IPS-18c (cell line): ENCODE data around the gene LY9.

ENCODE experiments used
- H3K4me3 ChIP-seq: 2 replicates; pipeline ENCODE4 v1.7.0; 2013; ENCODE audit warnings: low read depth, mild to moderate bottlenecking, low read length, moderate library complexity; ENCODE audit not compliant: insufficient read depth
- H3K9me3 ChIP-seq: one replicate; pipeline ENCODE4 v1.6.1; 2013; ENCODE audit warnings: mild to moderate bottlenecking, low read length, moderate library complexity; ENCODE audit not compliant: control insufficient read depth, insufficient read depth

Gene LY9, protein sequence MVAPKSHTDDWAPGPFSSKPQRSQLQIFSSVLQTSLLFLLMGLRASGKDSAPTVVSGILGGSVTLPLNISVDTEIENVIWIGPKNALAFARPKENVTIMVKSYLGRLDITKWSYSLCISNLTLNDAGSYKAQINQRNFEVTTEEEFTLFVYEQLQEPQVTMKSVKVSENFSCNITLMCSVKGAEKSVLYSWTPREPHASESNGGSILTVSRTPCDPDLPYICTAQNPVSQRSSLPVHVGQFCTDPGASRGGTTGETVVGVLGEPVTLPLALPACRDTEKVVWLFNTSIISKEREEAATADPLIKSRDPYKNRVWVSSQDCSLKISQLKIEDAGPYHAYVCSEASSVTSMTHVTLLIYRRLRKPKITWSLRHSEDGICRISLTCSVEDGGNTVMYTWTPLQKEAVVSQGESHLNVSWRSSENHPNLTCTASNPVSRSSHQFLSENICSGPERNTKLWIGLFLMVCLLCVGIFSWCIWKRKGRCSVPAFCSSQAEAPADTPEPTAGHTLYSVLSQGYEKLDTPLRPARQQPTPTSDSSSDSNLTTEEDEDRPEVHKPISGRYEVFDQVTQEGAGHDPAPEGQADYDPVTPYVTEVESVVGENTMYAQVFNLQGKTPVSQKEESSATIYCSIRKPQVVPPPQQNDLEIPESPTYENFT

DNA sequence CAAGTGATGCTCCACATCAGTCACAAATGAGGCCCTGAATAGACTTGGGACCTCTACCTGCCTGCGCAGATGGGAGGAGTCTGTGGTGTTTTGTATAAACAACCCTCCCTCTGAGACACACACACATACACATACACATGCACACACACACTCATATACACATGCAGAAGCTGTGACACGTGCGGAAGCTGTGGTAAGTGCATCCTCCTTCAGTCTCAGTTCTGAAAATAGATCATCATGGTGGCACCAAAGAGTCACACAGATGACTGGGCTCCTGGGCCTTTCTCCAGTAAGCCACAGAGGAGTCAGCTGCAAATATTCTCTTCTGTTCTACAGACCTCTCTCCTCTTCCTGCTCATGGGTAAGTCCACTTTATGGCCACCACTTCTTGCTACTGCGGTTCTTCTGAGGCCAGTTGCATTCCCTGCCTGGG is at the start of gene LY9:
LY9 (plus strand) TSS at position 224 of the 433 bp plus-strand sequence; CDS start at position 238, 14 bp downstream.
- no peak within 1 kb of the TSS for H3K4me3 ChIP-seq
- no peaks in the 10 kb centered on the region for H3K9me3 ChIP-seq

DNA sequence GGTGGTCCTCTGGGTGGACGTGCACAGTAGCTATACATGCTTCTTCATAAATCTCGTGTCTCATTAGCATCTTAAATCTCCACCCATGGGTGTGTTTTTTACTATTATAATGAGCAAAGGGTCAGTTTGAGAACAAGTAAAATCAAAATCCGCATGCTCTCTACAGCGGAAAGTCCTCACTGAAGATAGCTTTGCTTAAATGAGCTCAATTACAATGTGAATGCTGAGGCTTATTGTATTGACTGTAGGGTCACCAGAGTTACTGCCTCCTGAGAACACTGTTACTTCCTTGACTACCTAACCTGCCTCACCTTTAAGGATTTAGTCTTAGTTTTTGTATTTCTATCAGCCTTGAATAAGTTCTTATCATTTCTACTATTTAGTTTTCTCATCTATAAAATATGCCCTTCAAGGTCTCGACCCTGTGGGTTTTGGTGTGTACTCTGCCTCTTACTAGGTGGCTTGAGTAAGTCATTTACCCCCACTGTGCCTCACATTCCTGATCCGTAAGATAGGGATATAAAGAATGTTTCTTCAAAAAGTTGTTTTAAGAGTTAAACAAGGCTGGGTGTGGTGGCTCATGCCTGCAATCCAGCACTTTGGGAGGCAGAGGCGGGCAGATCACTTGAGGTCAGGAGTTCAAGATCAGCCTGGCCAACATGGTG is 49.0 kb upstream of the LY9 start:
- H3K9me3 ChIP-seq = no peaks in the 10 kb centered on the region
- no peak overlapping the region for H3K4me3 ChIP-seq

DNA sequence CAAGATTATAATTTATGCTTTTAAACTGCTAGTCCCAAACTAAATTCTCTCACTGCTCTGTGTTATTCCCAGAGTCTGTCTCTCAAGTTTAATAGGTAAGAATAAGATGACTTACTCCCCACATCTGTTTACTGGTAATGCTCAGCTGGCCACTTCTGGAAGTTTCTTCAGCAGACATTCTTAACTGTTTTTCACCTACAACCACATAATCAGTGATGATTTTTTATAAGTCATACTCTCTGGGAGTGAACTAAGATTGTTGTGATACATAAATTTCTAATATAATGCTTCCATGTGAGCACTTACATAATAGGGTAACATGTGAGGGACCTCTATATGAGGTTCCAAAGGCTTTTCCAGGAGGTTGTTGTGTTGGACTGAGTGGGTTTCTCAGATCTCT is 48.3 kb upstream of the LY9 start:
- Histone ChIP-seq H3K9me3 (no peaks in the 10 kb centered on the region), H3K4me3 (no peak overlapping the region)

DNA sequence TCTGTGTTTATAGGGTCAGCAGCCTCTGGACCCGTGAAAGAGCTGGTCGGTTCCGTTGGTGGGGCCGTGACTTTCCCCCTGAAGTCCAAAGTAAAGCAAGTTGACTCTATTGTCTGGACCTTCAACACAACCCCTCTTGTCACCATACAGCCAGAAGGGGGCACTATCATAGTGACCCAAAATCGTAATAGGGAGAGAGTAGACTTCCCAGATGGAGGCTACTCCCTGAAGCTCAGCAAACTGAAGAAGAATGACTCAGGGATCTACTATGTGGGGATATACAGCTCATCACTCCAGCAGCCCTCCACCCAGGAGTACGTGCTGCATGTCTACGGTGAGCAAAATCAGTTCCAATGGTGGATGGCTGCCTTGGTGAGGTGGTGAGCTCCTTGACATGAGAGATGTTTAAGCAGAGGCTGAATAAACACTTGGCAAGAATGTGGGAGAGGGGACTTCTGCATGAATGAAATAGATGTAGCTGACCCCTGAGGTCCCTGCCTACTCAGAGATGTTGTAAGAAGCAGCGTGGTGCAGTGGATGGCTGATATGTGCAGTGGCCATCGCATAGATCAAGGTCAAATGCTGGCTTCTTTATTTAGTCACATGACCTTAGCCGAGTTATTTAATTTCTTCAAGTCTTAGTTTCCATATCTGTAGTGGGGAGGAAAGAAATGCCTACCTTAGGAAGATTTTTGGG is 47.6 kb upstream of the LY9 start:
- H3K9me3 ChIP-seq = no peaks in the 10 kb centered on the region
- no peak overlapping the region for H3K4me3 ChIP-seq

DNA sequence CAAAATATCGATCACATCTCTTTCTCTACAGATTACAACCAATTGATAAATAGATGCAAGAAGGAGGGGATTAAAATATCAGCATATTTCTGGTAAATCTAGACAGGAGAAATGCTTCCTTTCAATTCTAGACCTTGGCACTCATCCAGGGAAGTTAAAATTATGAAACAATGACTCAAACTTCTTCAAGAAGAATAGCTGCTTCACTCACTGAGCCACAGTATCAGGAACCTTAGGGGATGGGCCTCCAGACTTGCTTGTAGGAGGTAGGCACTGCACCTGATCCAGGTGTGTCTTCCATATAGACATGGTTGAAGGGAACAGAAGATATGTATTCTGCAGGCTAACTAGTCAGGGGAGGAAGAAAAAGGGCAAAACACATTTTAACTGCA is 47.1 kb upstream of the LY9 start:
- Histone ChIP-seq H3K4me3 (no peak overlapping the region), H3K9me3 (no peaks in the 10 kb centered on the region)

DNA sequence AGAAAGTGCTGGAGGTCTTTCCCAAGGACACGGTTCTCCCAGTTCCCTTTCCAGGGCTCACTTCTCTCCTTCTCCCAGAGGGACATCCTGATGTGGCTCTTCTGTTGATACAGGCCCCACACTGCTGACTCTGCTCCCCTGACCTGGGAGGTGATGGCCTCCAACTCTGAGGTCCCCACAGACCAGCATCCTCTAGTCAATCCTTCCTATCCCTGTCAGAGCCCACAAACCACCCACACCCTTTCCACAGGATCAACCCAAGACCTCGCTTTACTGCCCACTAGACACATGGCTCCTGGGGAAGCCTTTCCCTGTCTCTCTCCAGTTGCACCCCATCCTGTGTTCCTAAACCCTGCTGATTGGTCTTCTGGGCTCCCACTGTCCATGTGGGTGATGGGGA is 45.4 kb upstream of the LY9 start:
- H3K4me3 ChIP-seq = no peak overlapping the region
- no peaks in the 10 kb centered on the region for H3K9me3 ChIP-seq

DNA sequence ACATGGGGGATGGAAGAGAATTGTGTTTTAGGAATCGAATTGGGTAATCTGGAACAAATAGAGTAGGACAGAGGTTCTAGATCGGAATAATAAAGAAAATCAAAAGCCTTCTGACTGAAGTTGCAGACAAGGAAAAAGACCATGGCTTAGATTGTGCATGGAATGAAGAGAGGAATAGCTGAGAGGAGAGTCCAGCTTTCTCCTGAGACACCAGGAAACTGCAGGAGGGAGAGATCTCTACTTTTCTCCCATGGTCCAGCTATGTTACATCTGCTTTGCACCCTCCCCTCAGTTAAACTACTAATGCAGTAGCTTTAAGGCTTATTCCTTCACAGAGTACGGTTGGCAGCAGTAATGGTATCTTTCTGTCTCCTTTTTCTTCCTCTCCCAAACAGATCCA is 43.6 kb upstream of the LY9 start:
- H3K4me3 ChIP-seq = no peak overlapping the region
- no peaks in the 10 kb centered on the region for H3K9me3 ChIP-seq

DNA sequence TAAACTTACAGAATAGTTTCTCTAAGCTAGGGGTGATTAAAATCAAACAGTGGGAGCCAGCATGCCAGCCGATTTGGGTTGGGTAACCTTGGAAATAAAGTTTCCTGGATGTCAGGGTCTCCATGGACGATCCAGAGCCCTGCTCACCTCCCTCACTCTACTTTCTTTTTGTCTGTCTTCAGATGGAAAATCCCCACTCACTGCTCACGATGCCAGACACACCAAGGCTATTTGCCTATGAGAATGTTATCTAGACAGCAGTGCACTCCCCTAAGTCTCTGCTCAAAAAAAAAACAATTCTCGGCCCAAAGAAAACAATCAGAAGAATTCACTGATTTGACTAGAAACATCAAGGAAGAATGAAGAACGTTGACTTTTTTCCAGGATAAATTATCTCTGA is 43.0 kb upstream of the LY9 start:
- Histone ChIP-seq H3K9me3 (no peaks in the 10 kb centered on the region), H3K4me3 (no peak overlapping the region)

DNA sequence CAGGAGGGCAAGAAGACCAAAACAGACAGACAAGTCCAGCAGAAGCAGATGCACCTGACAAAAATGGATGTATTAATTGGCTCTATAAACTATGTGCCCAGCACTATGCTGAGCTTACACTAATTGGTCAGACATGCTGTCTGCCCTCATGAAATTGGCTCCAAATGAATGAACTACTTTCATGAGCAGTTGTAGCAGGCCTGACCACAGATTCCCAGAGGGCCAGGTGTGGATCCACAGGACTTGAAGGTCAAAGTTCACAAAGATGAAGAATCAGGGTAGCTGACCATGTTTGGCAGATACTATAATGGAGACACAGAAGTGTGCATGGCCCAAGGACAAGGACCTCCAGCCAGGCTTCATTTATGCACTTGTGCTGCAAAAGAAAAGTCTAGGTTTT is 42.4 kb upstream of the LY9 start:
- Histone ChIP-seq H3K4me3 (no peak overlapping the region), H3K9me3 (no peaks in the 10 kb centered on the region)

DNA sequence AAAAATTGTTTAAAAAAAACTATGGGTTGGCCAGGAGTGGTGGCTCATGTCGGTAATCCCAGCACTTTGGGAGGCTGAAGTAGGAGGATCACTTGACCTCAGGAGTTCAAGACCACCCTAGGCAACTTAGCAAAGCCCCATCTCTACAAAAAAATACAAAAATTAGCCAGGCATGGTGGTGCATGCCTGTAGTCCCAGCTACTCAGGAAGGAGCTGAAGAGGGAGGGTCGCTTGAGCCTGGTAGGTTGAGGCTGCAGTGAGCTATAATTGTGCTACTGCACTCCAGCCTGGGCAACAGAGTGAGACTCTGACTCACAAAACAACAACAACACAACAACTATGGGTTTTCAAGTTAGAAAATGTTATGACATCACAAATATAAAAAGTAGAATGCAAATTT is 40.5 kb upstream of the LY9 start:
- no peak overlapping the region for H3K4me3 ChIP-seq
- H3K9me3 ChIP-seq = no peaks in the 10 kb centered on the region

DNA sequence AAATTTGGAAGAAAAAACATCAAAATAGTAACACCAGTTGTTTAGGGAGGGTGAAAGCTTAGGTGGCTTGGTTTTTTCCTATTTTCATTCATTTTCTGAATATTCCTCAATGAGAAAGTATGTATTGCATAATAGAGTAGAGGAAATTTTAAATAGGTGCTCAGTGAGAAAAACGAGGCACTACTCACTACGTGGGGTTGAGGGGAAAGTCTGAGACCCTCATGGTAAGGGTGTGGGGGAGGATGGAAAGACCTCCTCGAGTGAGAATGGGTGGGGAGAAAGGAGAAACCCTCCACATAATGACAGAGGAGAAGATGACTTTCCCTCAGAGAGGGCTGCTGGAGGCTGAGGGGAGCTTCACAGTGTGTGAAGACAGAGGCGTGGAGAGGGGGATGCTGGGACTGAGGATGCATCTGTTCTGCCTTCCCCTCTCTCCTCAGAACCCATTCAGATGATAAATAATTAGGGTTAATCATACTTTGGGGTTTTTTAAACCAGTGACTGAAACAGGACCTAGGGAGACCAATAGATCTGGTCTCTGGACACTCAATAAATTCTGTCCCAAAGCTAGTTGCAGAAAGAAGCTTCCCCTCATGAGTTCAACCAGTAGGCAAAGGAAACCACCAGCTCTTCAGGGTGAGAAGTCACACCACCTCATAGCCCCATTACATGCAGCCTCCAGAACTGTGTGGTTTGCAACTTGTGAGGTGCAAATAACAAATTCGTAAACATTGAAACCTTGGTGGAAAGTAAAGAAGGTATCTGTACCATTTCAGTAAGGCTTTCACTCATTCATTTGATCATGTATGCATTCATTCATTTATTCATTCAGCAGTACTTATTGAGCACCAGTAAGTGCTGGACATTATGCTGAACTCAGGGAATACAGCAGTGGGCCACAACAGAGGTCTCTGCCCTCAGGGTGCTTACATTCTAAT is 39.8 kb upstream of the LY9 start:
- Histone ChIP-seq H3K9me3 (no peaks in the 10 kb centered on the region), H3K4me3 (no peak overlapping the region)

DNA sequence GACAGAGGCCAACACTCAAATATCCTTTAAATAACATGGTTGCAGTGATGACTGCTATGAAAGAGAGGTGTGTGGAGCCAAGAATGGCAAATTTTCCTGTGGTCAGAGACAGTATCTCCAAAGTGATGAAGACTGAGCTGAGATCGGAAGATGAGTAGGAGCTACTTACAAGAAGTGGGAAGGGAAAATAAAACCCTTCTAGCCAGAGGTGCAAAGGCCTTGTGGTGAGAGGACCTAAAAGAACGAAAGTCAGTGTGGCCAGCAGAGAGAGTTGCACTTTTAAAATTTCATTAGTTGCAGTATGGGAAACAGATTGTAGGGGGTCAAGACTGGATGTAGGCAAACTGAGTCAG is 39.1 kb upstream of the LY9 start:
- Histone ChIP-seq H3K9me3 (no peaks in the 10 kb centered on the region), H3K4me3 (no peak overlapping the region)

DNA sequence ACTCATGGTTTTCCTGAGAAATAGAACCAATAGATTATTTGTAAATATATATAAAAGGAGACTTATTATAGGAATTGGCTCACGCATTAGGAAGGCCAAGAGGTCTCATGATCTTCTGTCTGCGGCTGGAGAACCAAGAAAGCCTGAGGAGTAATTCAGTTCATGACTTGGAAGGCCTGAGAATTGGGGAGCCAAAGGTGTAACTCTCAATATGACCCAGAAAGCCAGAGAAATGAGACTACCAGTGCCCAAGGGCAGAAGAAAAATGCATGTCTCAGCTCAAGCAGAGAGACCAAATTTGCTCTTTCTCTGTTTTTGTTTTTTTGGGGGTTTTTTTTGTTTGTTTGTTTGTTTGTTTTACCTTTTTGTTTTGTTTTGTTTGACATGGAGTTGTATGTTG is 37.5 kb upstream of the LY9 start:
- Histone ChIP-seq H3K9me3 (no peaks in the 10 kb centered on the region), H3K4me3 (no peak overlapping the region)

DNA sequence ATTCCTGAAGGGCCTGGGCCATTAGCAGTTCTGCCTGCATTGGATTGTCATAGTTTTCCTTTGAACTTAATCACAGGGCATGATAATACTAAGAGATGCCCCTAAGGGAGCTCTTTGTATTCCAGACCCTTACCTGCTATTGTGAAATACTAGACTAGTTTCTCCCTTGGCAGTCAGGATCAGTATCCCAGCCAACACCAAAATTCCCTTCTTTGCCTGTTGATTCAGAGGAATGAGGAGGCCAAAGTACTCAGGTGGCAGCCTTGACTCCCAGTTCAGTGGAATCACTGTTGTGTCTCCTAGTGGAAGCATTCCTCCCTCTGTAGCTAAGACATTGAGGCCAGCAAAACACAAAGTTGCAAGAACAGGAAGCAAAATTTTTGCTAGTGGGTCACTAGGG is 36.2 kb upstream of the LY9 start:
- Histone ChIP-seq H3K4me3 (no peak overlapping the region), H3K9me3 (no peaks in the 10 kb centered on the region)

DNA sequence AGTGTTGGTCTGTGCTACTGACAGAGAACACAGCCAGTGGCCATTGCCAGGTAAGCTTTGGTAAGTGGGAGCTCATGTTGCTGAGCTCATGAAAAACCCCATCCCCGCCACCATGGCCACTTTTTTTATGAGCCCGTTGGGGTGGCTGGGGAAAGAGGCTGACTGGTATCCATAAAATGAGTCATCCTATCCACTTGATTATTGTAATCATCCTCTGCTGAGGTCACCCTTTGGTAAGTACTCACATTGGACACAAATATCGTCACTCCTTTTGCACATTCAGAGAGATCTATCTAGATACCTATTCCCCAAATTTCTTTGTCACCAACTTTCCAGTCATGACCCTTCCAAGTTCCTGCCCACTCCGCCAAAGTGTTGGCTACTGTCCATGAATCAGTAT is 34.9 kb upstream of the LY9 start:
- Histone ChIP-seq H3K4me3 (no peak overlapping the region), H3K9me3 (no peaks in the 10 kb centered on the region)

DNA sequence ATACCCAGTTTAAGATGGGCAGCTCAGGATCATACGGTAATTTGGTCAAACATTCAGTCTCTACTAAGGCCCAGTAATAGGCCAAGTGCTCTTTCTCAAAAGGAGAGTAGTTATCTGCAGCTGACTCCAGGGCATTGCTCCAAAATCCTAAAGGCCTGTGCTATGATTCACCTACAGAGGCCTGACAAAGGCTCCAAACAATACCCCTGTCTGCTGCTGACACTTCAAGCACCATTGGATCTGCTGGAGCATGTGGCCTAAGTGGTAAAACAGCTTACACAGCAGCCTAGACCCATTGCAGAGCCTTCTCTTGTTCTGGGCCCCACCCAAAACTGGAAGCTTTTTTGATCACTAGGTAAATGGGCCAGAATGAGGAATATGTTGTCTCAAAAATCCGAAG is 34.1 kb upstream of the LY9 start:
- H3K4me3 ChIP-seq = no peak overlapping the region
- no peaks in the 10 kb centered on the region for H3K9me3 ChIP-seq

DNA sequence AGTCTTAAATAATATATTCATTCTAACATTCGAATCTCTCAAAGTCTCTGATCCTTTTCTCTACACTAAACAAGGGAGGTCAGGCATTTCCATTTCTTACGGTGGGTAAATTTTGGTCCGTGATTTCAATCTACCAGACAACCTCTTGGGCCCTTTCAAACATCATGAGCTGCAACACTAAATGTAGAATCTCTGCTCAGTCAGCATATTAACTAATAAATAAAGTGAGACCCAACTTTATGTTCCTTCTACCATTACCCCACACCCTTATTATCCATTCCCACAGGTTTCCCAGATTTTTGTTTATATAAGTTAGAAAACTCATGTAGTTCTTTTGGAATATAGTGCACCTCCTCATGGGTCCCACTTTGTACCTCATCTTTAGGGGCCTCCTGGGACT is 32.0 kb upstream of the LY9 start:
- Histone ChIP-seq H3K9me3 (no peaks in the 10 kb centered on the region), H3K4me3 (no peak overlapping the region)
